Endothelial cell (in vitro differentiated cells): ENCODE results near the gene CACNA1C. TPM values are rescaled to one million over a fixed set of nuclear protein-coding genes. Genes with fewer than 3 reads are reported as not detected.

Source experiments
- DNase-seq: peaks from one replicate; pipeline ENCODE4 v3.0.0; 2021; ENCODE audit warnings: low spot score
- H3K27ac Mint-ChIP-seq: one replicate; pipeline ENCODE4 v1.8.0; 2021; ENCODE audit warnings: mixed read lengths, inconsistent platforms; ENCODE audit not compliant: unreplicated experiment
- H3K27me3 Mint-ChIP-seq: one replicate; pipeline ENCODE4 v1.8.0; 2021; ENCODE audit warnings: mild to moderate bottlenecking, moderate library complexity, mixed read lengths, inconsistent platforms; ENCODE audit not compliant: unreplicated experiment
- H3K36me3 Mint-ChIP-seq: one replicate; pipeline ENCODE4 v1.8.0; 2021; ENCODE audit warnings: mild to moderate bottlenecking, low read depth, mixed read lengths, inconsistent platforms; ENCODE audit not compliant: unreplicated experiment
- H3K4me1 Mint-ChIP-seq: one replicate; pipeline ENCODE4 v1.8.0; 2021; ENCODE audit warnings: mild to moderate bottlenecking, mixed read lengths, inconsistent platforms; ENCODE audit not compliant: unreplicated experiment
- H3K4me3 Mint-ChIP-seq: one replicate; pipeline ENCODE4 v1.8.0; 2021; ENCODE audit warnings: mild to moderate bottlenecking, mixed read lengths, inconsistent platforms; ENCODE audit not compliant: unreplicated experiment
- H3K9me3 Mint-ChIP-seq: one replicate; pipeline ENCODE4 v1.8.0; 2021; ENCODE audit warnings: mixed read lengths, inconsistent platforms; ENCODE audit not compliant: unreplicated experiment
- total RNA-seq: library from RNA; stranded (reverse); fragmentation: NEBNext Ultra II Directional; extraction: Animal tissue kit (Norgen Biotek cat#: 25700); gene quantifications from one replicate; pipeline ENCODE4 v1.2.1, GENCODE V29; 2021; ENCODE audit not compliant: unreplicated experiment
- TF ChIP-seq, protein P1 (sequence below): fragments of 200-600 bp; sonication (generic); IDR thresholded peaks from one replicate; pipeline ENCODE4 v1.5.0; 2021; ENCODE audit warnings: antibody characterized with exemption; ENCODE audit not compliant: unreplicated experiment

Gene CACNA1C
- total RNA-seq, 1 donor from 2014 or later = 11.1 TPM

DNA sequence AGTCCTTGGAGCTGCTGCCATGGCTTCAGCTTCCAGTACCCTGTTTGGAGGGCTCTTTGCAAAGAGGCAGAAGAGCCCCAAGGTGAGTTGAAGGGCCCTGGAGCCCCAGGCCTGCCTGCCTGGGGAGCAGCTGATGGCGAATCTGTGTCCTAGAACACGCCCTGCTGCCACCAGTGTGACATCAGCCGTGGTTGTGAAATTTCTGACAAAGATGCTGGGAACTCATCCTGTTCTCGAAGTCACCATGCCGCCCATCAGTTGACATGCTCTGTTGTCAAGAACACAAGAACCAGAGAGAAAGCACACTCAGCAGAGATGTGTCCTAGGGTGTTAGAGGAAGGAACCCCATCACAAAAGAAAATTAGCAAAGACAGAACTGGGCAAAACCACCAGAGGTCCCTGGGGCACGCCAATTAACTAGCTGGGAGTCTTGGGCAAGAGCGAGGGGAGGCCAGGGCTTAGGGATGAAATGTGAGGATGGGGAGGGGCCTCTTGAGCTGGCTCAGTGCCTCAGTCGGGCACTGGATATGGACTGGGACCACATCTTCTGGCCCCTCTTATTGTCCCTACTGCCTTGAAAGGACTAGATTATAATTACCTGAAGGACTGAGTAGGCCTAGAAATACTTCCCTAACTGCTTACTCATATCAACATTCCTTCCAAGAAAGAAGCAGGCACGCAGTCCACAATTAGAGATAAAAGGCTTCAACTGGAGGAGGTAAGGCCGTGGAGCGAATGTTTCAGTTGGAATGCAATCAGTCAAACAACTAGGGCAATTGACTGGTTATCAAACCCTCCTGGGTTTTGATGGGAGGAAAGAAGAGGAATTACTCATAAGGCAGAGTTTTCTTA is 163.1 kb downstream of the CACNA1C start:
- TF ChIP-seq, protein P1, sequence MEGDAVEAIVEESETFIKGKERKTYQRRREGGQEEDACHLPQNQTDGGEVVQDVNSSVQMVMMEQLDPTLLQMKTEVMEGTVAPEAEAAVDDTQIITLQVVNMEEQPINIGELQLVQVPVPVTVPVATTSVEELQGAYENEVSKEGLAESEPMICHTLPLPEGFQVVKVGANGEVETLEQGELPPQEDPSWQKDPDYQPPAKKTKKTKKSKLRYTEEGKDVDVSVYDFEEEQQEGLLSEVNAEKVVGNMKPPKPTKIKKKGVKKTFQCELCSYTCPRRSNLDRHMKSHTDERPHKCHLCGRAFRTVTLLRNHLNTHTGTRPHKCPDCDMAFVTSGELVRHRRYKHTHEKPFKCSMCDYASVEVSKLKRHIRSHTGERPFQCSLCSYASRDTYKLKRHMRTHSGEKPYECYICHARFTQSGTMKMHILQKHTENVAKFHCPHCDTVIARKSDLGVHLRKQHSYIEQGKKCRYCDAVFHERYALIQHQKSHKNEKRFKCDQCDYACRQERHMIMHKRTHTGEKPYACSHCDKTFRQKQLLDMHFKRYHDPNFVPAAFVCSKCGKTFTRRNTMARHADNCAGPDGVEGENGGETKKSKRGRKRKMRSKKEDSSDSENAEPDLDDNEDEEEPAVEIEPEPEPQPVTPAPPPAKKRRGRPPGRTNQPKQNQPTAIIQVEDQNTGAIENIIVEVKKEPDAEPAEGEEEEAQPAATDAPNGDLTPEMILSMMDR = no peak
- DNase-seq = no peak
- peaks cover 2% of the 10 kb centered on the region for H3K4me1 Mint-ChIP-seq
- H3K27ac Mint-ChIP-seq = no peak overlapping the region
- no peak overlapping the region for H3K4me3 Mint-ChIP-seq
- peaks cover 5% of the 10 kb centered on the region for H3K27me3 Mint-ChIP-seq
- H3K36me3 Mint-ChIP-seq = no peaks in the 10 kb centered on the region
- H3K9me3 Mint-ChIP-seq = no peaks in the 10 kb centered on the region

DNA sequence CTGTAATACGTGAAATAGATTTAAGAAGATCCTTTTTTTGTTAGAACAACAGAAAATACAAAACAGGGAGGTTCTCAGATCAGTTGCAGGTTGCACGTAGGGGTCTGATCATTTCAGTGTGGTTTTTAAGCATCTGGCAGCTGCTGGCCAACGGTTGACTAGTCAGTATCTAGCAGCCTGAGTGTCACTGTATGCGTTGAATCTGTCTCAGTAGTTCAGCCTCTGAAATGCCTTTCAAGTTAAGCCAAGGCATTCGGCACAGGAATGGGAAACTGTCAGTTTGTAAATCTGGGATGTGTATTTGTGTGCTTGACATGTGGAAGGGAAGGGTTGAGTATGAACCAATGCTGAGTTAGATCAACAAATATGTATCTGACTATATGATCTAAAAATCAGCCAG is 165.9 kb downstream of the CACNA1C start:
- no peak overlapping the region for H3K4me3 Mint-ChIP-seq
- no peaks in the 10 kb centered on the region for H3K36me3 Mint-ChIP-seq

GRCh38 chr12:2221030-2221621 is 168.3 kb downstream of the CACNA1C start:
- TF ChIP-seq, protein P1 = no peak
- DNase-seq = no peak
- H3K4me1 Mint-ChIP-seq = no peaks in the 10 kb centered on the region
- H3K27ac Mint-ChIP-seq = no peak overlapping the region
- H3K36me3 Mint-ChIP-seq = no peaks in the 10 kb centered on the region
- no peaks in the 10 kb centered on the region for H3K9me3 Mint-ChIP-seq
- H3K4me3 Mint-ChIP-seq = no peak overlapping the region
- H3K27me3 Mint-ChIP-seq = peaks cover 3% of the 10 kb centered on the region

More for the DNA sequence above, 165.9 kb downstream of the CACNA1C start:
- peaks cover 5% of the 10 kb centered on the region for H3K27me3 Mint-ChIP-seq
- no peak overlapping the region for H3K27ac Mint-ChIP-seq
- no peaks in the 10 kb centered on the region for H3K9me3 Mint-ChIP-seq
- TF ChIP-seq, protein P1 = no peak
- no peak for DNase-seq
- H3K4me1 Mint-ChIP-seq = no peaks in the 10 kb centered on the region

DNA sequence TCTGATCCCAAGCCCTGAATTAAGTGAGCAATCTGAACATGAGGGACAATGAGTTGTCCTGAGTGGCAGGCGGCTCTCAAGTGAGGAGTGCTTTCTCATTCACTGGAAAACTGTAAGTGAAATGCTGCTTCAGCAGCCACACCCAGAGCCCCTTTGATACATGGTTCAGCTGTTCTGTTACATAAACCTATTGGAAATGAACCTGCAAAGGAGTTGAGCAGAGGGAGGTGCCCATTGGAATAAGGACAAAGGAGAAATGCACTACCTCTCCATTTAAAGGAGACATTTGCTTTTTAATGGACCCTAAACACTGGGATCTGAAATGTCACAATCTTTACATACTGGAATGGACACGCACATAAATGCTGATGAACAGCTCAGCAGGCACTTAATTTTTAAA is 169.9 kb downstream of the CACNA1C start:
- no peak overlapping the region for H3K27ac Mint-ChIP-seq

More for the DNA sequence above, 169.9 kb downstream of the CACNA1C start:
- H3K36me3 Mint-ChIP-seq = no peaks in the 10 kb centered on the region
- H3K27me3 Mint-ChIP-seq = peaks cover 3% of the 10 kb centered on the region
- DNase-seq = no peak
- no peaks in the 10 kb centered on the region for H3K9me3 Mint-ChIP-seq
- no peaks in the 10 kb centered on the region for H3K4me1 Mint-ChIP-seq
- H3K4me3 Mint-ChIP-seq = no peak overlapping the region
- TF ChIP-seq, protein P1 = no peak
